B cell (primary cell): ENCODE results near the gene HPS4. TPM values are rescaled to one million over a fixed set of nuclear protein-coding genes. Genes with fewer than 3 reads are reported as not detected.

Experiments used
- ATAC-seq: fragments of 200-7000 bp; cut with Tn5 transposase; one replicate; pipeline ENCODE4 v1.10.0; 2021; ENCODE audit warnings: low read depth, mild to moderate bottlenecking, moderate number of reproducible peaks, moderate library complexity
- CTCF ChIA-PET: fragments of 350-600 bp; sonication (Branson Sonifier 250); formaldehyde crosslinking; loops from one replicate; lab custom pipeline; 2021; ENCODE audit warnings: antibody characterized with exemption, inconsistent platforms; lab: Charles Lee
- POLR2A ChIA-PET: fragments of 350-600 bp; sonication (Branson Sonifier 250); formaldehyde crosslinking; loops from one replicate; lab custom pipeline; 2021; ENCODE audit warnings: antibody characterized with exemption; lab: Charles Lee
- DNase-seq: peaks from one replicate; pipeline ENCODE4 v3.0.0; 2013
- H2AFZ ChIP-seq: 2 replicates; pipeline ENCODE4 v1.6.1; 2012; ENCODE audit warnings: mild to moderate bottlenecking, low read depth, low read length; ENCODE audit not compliant: insufficient read depth, poor library complexity, severe bottlenecking
- H3K27ac ChIP-seq, 2 donors: 1 replicate in 1 of 2; 2 replicates in 1 of 2; pipeline ENCODE4 v1.5.1; 2012 to 2013; ENCODE audit warnings: low read length in 2 of 2, mild to moderate bottlenecking in 2 of 2, moderate library complexity in 1 of 2
- H3K27me3 ChIP-seq, 4 experiments: fragments of 200-600 bp in 1 of 4; sonication (generic) in 1 of 4; replicated peaks in 1 of 4; 1 replicate in 2 of 4; 2 replicates in 2 of 4; pipeline versions ENCODE4 v1.6.1 to v1.7.0; 2013 to 2016; ENCODE audit warnings: low read length in 3 of 4, mild to moderate bottlenecking in 2 of 4, mixed read lengths in 1 of 4, moderate library complexity in 1 of 4; ENCODE audit not compliant: insufficient read depth in 4 of 4, control insufficient read depth in 3 of 4; ENCODE audit errors: control extremely low read depth in 1 of 4
- H3K36me3 ChIP-seq, 2 experiments: replicated peaks in 1 of 2; 1 replicate in 1 of 2; 2 replicates in 1 of 2; pipeline versions ENCODE4 v1.6.1 to v1.7.1; 2013; ENCODE audit warnings: low read length in 1 of 2; ENCODE audit not compliant: insufficient read depth in 2 of 2, control insufficient read depth in 1 of 2; ENCODE audit errors: control extremely low read depth in 1 of 2, extremely low read depth in 1 of 2
- H3K4me1 ChIP-seq, 2 donors: fragments of 200-600 bp in 1 of 2; sonication (generic) in 1 of 2; 1 replicate in 1 of 2; 2 replicates in 1 of 2; pipeline versions ENCODE4 v1.5.1 to v1.6.1; 2013 to 2017; ENCODE audit warnings: low read length in 2 of 2; ENCODE audit not compliant: control insufficient read depth in 2 of 2, insufficient read depth in 2 of 2
- H3K4me2 ChIP-seq: replicated peaks from 2 replicates; pipeline ENCODE3; 2012; ENCODE audit warnings: mild to moderate bottlenecking, low read depth, low read length; ENCODE audit not compliant: poor library complexity, severe bottlenecking
- H3K4me3 ChIP-seq, 5 experiments: fragments of 200-600 bp in 1 of 5; sonication (generic) in 1 of 5; 1 replicate in 3 of 5; 2 replicates in 2 of 5; pipeline versions ENCODE4 v1.5.1 to v1.7.0; 2011 to 2016; ENCODE audit warnings: low read length in 4 of 5, mild to moderate bottlenecking in 4 of 5, low read depth in 2 of 5, control low read depth in 1 of 5, moderate library complexity in 1 of 5; ENCODE audit not compliant: insufficient read depth in 1 of 5; ENCODE audit errors: control extremely low read depth in 1 of 5, extremely low read depth in 1 of 5
- H3K79me2 ChIP-seq: fragments of 200-600 bp; sonication (generic); one replicate; pipeline ENCODE4 v1.6.0; 2016; ENCODE audit warnings: low read length; ENCODE audit not compliant: control insufficient read depth, insufficient read depth
- H3K9ac ChIP-seq: fragments of 200-600 bp; sonication (generic); 2 replicates; pipeline ENCODE4 v1.6.1; 2017; ENCODE audit warnings: mild to moderate bottlenecking, low read length, moderate library complexity
- H3K9me3 ChIP-seq, 3 donors: one replicate each; pipeline versions ENCODE4 v1.6.1 to v1.7.1; 2013; ENCODE audit warnings: low read length in 2 of 3; ENCODE audit not compliant: control insufficient read depth in 2 of 3, insufficient read depth in 1 of 3; ENCODE audit errors: control extremely low read depth in 1 of 3
- H4K20me1 ChIP-seq: 2 replicates; pipeline ENCODE4 v1.6.0; 2012; ENCODE audit warnings: mild to moderate bottlenecking, low read length; ENCODE audit not compliant: insufficient read depth, control insufficient read depth, poor library complexity, severe bottlenecking
- H3K27ac Mint-ChIP-seq: one replicate; pipeline ENCODE4 v1.8.0; 2021; ENCODE audit warnings: mixed read lengths
- H3K27me3 Mint-ChIP-seq: one replicate; pipeline ENCODE4 v1.8.0; 2021; ENCODE audit warnings: mixed read lengths
- H3K4me1 Mint-ChIP-seq: one replicate; pipeline ENCODE4 v1.8.0; 2021; ENCODE audit warnings: mixed read lengths
- H3K4me3 Mint-ChIP-seq: one replicate; pipeline ENCODE4 v1.8.0; 2021; ENCODE audit warnings: mixed read lengths
- H3K9me3 Mint-ChIP-seq: one replicate; pipeline ENCODE4 v1.8.0; 2022; ENCODE audit warnings: mixed read lengths; ENCODE audit not compliant: insufficient read depth
- EZH2 ChIP-seq: IDR thresholded peaks from 2 replicates; pipeline ENCODE4 v1.6.1; 2012; ENCODE audit warnings: borderline replicate concordance, low read depth, mild to moderate bottlenecking, moderate library complexity, low read length; ENCODE audit not compliant: insufficient read depth, poor library complexity, severe bottlenecking
- WGBS: methylation state at CpG from one replicate; pipeline ENCODE4 v1.1.5; 2013; ENCODE audit warnings: missing lambda C conversion rate; ENCODE audit not compliant: insufficient coverage; 5-methylcytosine and 5-hydroxymethylcytosine counted together
- intact Hi-C: fragments of 100-400 bp; cut with micrococcal nuclease; formaldehyde crosslinking; loops from one replicate; pipeline ENCODE4 v1.10.0; 2022
- polyA plus RNA-seq: library from polyadenylated mRNA; depleted of rRNA; stranded (reverse); fragments of >200 nt; gene quantifications from 2 replicates; pipeline ENCODE4 v1.2.3, GENCODE V29; 2012
- total RNA-seq, 2 donors: library from RNA; stranded (reverse); fragments of 120-200 nt in 1 of 2; gene quantifications; 1 replicate in 1 of 2; 2 replicates in 1 of 2; pipeline versions ENCODE4 v1.2.3 to v1.2.4, GENCODE V29; 2013 to 2022
- TF ChIP-seq, protein P1 (sequence below): fragments of 200-600 bp; IDR thresholded peaks from one replicate; pipeline ENCODE4 v1.8.0; 2022; ENCODE audit warnings: antibody characterized with exemption, mild to moderate bottlenecking

Gene HPS4
- total and polyA plus RNA-seq, 2 donors (not counting 1 experiment from before 2014, with no cell fraction given) = 34.8 to 61.8 TPM

DNA sequence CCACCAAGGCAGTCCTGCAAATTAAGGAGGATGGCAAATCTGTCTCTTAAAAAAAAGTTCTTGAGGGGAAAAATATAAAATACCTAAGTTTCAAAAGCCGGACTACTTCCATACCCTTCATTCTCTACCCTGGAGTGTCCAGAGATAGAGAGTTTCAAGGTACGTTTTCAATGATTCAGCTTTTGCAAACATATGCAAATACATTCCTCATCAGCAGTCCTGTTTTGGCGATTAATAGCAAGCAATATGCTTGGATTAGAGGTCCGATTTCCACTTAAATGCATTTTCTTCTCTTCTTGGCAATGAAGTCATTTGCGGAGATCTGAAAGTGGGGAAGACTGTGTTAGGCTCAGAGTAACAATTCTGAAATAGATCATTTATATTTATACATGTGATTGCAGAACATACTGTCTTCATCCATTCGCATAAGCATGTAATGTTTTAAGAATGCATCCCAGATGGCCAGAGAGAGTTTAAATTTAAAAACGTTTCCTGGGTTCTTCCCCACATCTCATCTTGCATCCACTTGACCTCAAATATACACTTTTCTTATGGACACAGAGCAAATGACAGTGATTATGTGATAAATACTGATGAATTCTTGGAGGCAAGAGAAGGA lies 42.5 kb upstream of the HPS4 start:
- ChIA-PET POLR2A (no interaction called here), CTCF (no interaction called here)
- TF ChIP-seq, protein P1, sequence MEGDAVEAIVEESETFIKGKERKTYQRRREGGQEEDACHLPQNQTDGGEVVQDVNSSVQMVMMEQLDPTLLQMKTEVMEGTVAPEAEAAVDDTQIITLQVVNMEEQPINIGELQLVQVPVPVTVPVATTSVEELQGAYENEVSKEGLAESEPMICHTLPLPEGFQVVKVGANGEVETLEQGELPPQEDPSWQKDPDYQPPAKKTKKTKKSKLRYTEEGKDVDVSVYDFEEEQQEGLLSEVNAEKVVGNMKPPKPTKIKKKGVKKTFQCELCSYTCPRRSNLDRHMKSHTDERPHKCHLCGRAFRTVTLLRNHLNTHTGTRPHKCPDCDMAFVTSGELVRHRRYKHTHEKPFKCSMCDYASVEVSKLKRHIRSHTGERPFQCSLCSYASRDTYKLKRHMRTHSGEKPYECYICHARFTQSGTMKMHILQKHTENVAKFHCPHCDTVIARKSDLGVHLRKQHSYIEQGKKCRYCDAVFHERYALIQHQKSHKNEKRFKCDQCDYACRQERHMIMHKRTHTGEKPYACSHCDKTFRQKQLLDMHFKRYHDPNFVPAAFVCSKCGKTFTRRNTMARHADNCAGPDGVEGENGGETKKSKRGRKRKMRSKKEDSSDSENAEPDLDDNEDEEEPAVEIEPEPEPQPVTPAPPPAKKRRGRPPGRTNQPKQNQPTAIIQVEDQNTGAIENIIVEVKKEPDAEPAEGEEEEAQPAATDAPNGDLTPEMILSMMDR = no peak
- no peak for TF ChIP-seq EZH2
- Histone ChIP-seq H3K4me2 (no peak overlapping the region), H3K4me1 (peaks cover 5 to 6% of the 10 kb centered on the region in 2 donors), H2AFZ (no peak overlapping the region), H3K9me3 (no peaks in the 10 kb centered on the region), H4K20me1 (no peaks in the 10 kb centered on the region), H3K27ac (no peak overlapping the region), H3K4me3 (no peak overlapping the region), H3K27me3 (no peaks in the 10 kb centered on the region), H3K79me2 (no peaks in the 10 kb centered on the region), H3K9ac (no peak overlapping the region), H3K36me3 (peaks cover 8 to 26% of the 10 kb centered on the region in 2 experiments)
- intact Hi-C loops = no loop called here
- no peaks in the 10 kb centered on the region for H3K9me3 Mint-ChIP-seq
- DNase-seq (no peak), ATAC-seq (no peak)
- no peak overlapping the region for H3K4me3 Mint-ChIP-seq
- H3K27ac Mint-ChIP-seq = peak overlapping the region; percentile 13
- H3K27me3 Mint-ChIP-seq = no peaks in the 10 kb centered on the region
- H3K4me1 Mint-ChIP-seq = peaks cover 3% of the 10 kb centered on the region
- 95% methylated on average over 2 of the region's 7 CpGs for WGBS

DNA sequence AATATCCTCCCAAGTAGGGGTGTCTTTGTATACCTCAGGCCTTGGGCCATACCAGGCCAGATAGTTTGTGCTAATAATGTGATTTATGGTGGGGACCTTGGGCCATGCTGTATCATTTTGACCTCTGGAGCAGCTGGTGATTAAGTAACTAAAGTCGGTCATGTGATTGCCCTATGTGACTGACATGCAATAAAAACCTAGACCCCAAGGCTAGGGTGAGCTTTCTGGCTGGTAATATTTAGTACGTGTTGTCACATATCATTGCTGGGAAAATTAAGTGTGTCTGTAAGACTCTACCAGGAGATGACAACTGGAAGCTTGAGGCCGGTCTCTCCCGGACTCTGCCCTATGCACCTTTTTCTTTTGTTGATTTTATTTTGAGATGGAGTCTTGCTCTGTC lies 41.3 kb upstream of the HPS4 start:
- peaks cover 3% of the 10 kb centered on the region for H3K4me1 Mint-ChIP-seq
- WGBS = 98% methylated on average over 4 of the region's 4 CpGs
- H3K4me3 Mint-ChIP-seq = no peak overlapping the region
- H3K79me2 ChIP-seq = no peaks in the 10 kb centered on the region
- H3K9me3 Mint-ChIP-seq = no peaks in the 10 kb centered on the region
- DNase-seq = no peak
- no peak overlapping the region for H3K4me3 ChIP-seq
- no peak for ATAC-seq
- H3K36me3 ChIP-seq = peaks cover 8 to 23% of the 10 kb centered on the region in 2 experiments
- no peak overlapping the region for H3K27ac ChIP-seq
- H3K4me1 ChIP-seq = peaks cover 5 to 6% of the 10 kb centered on the region in 2 donors
- H2AFZ ChIP-seq = no peak overlapping the region
- no peak for TF ChIP-seq EZH2
- TF ChIP-seq, protein P1 = no peak
- no peaks in the 10 kb centered on the region for H3K27me3 ChIP-seq
- POLR2A ChIA-PET = no interaction called here
- CTCF ChIA-PET = no interaction called here
- no peaks in the 10 kb centered on the region for H3K9me3 ChIP-seq
- no peak overlapping the region for H3K4me2 ChIP-seq
- no peak overlapping the region for H3K9ac ChIP-seq
- intact Hi-C loops = no loop called here
- no peaks in the 10 kb centered on the region for H4K20me1 ChIP-seq
- H3K27ac Mint-ChIP-seq = no peak overlapping the region
- no peaks in the 10 kb centered on the region for H3K27me3 Mint-ChIP-seq
